HFFc6 (cell line): ENCODE results near the gene MTURN. TPM values are rescaled to one million over a fixed set of nuclear protein-coding genes. Genes with fewer than 3 reads are reported as not detected.

ENCODE experiments used
- DNase-seq: peaks from one replicate; pipeline ENCODE4 v3.0.0-alpha.2; 2018
- H3K27ac Mint-ChIP-seq: 2 replicates; pipeline ENCODE4 v1.8.0; 2020; ENCODE audit warnings: mild to moderate bottlenecking, mixed read lengths
- H3K27me3 Mint-ChIP-seq: 2 replicates; pipeline ENCODE4 v1.8.0; 2021; ENCODE audit warnings: mild to moderate bottlenecking, moderate library complexity, mixed read lengths; ENCODE audit not compliant: insufficient read depth
- H3K36me3 Mint-ChIP-seq: 2 replicates; pipeline ENCODE4 v1.8.0; 2021; ENCODE audit warnings: low read depth, mixed read lengths
- H3K4me1 Mint-ChIP-seq: 2 replicates; pipeline ENCODE4 v1.8.0; 2020; ENCODE audit warnings: low read depth, mixed read lengths
- H3K4me3 Mint-ChIP-seq: 2 replicates; pipeline ENCODE4 v1.8.0; 2020; ENCODE audit warnings: mild to moderate bottlenecking, moderate library complexity, mixed read lengths
- H3K9me3 Mint-ChIP-seq: 2 replicates; pipeline ENCODE4 v1.8.0; 2020; ENCODE audit warnings: mild to moderate bottlenecking, mixed read lengths
- CTCF ChIP-seq: fragments of 200-600 bp; sonication (generic); IDR thresholded peaks from 2 replicates; pipeline ENCODE4 v1.5.0; 2021; ENCODE audit warnings: antibody characterized with exemption, mild to moderate bottlenecking
- total RNA-seq, 6 experiments: library from RNA; stranded (reverse); fragmentation: NEBNext Ultra II Directional; extraction: Animal tissue kit (Norgen Biotek cat#: 25700); gene quantifications; 2 replicates in 1 of 6; 3 replicates in 5 of 6; pipeline ENCODE4 v1.2.3, GENCODE V29; 2021

The MTURN gene
- total RNA-seq, 6 experiments from 2014 or later = 4.3 to 7.1 (median 5.9) TPM

- no peak overlapping the region for H3K27ac Mint-ChIP-seq
- peaks cover 8% of the 10 kb centered on the region for H3K27me3 Mint-ChIP-seq
- TF ChIP-seq CTCF = no peak
- no peak for DNase-seq
- no peaks in the 10 kb centered on the region for H3K9me3 Mint-ChIP-seq
- peaks cover 50% of the 10 kb centered on the region for H3K4me1 Mint-ChIP-seq
- H3K36me3 Mint-ChIP-seq = no peaks in the 10 kb centered on the region
- no peak overlapping the region for H3K4me3 Mint-ChIP-seq
These were observed 40.9 kb downstream of the MTURN start for GRCh38 chr7:30175636-30176147.

GRCh38 chr7:30176463-30177109 is 41.8 kb downstream of the MTURN start:
- Mint-ChIP-seq H3K27ac (no peak overlapping the region), H3K4me1 (peaks cover 41% of the 10 kb centered on the region), H3K36me3 (no peaks in the 10 kb centered on the region), H3K9me3 (no peaks in the 10 kb centered on the region), H3K27me3 (peaks cover 10% of the 10 kb centered on the region), H3K4me3 (no peak overlapping the region)
- DNase-seq = no peak
- no peak for TF ChIP-seq CTCF

- H3K27me3 Mint-ChIP-seq = peaks cover 10% of the 10 kb centered on the region
- H3K4me3 Mint-ChIP-seq = no peak overlapping the region
- DNase-seq = no peak
- H3K27ac Mint-ChIP-seq = no peak overlapping the region
- H3K4me1 Mint-ChIP-seq = peaks cover 35% of the 10 kb centered on the region
- no peak for TF ChIP-seq CTCF
- no peaks in the 10 kb centered on the region for H3K9me3 Mint-ChIP-seq
- no peaks in the 10 kb centered on the region for H3K36me3 Mint-ChIP-seq
These were observed 42.4 kb downstream of the MTURN start for GRCh38 chr7:30177186-30177585.

- no peak for DNase-seq
- Mint-ChIP-seq H3K4me3 (no peak overlapping the region), H3K9me3 (no peaks in the 10 kb centered on the region), H3K27ac (no peak overlapping the region), H3K4me1 (peaks cover 27% of the 10 kb centered on the region), H3K27me3 (peaks cover 10% of the 10 kb centered on the region), H3K36me3 (no peaks in the 10 kb centered on the region)
- no peak for TF ChIP-seq CTCF
These were observed 43.2 kb downstream of the MTURN start for GRCh38 chr7:30177965-30178364.

GRCh38 chr7:30178748-30179436 is 44.1 kb downstream of the MTURN start:
- Mint-ChIP-seq H3K27ac (no peak overlapping the region), H3K27me3 (peaks cover 8% of the 10 kb centered on the region)

More at GRCh38 chr7:30178748-30179436, 44.1 kb downstream of the MTURN start:
- no peaks in the 10 kb centered on the region for H3K36me3 Mint-ChIP-seq
- no peak for TF ChIP-seq CTCF
- H3K9me3 Mint-ChIP-seq = no peaks in the 10 kb centered on the region
- peaks cover 18% of the 10 kb centered on the region for H3K4me1 Mint-ChIP-seq
- DNase-seq = no peak
- H3K4me3 Mint-ChIP-seq = no peak overlapping the region
